Hepatocyte (in vitro differentiated cells): Measurements from ENCODE around the gene MATK. TPM values are rescaled to one million over a fixed set of nuclear protein-coding genes. Genes with fewer than 3 reads are reported as not detected.

Experiments
- DNase-seq: peaks from one replicate; pipeline ENCODE4 v3.0.0-alpha.2; 2016; ENCODE audit warnings: low spot score
- H2AFZ ChIP-seq: fragments of 200-600 bp; sonication (generic); 2 replicates; pipeline ENCODE4 v1.6.0; 2016; ENCODE audit warnings: antibody characterized with exemption, mild to moderate bottlenecking
- H3K27ac ChIP-seq: fragments of 200-600 bp; sonication (generic); 2 replicates; pipeline ENCODE4 v1.5.1; 2016; ENCODE audit warnings: mild to moderate bottlenecking
- H3K27me3 ChIP-seq: fragments of 200-600 bp; sonication (generic); 2 replicates; pipeline ENCODE4 v1.6.1; 2016
- H3K36me3 ChIP-seq: fragments of 200-600 bp; sonication (generic); replicated peaks from 2 replicates; pipeline ENCODE4 v1.5.1; 2016; ENCODE audit warnings: low read depth; ENCODE audit not compliant: insufficient read depth
- H3K4me1 ChIP-seq: fragments of 200-600 bp; sonication (generic); 2 replicates; pipeline ENCODE4 v1.5.1; 2016; ENCODE audit warnings: mild to moderate bottlenecking, moderate library complexity; ENCODE audit not compliant: insufficient read depth
- H3K4me2 ChIP-seq: fragments of 200-600 bp; sonication (generic); 2 replicates; pipeline ENCODE4 v1.6.0; 2016
- H3K4me3 ChIP-seq: fragments of 200-600 bp; sonication (generic); 2 replicates; pipeline ENCODE4 v1.5.1; 2016; ENCODE audit warnings: mild to moderate bottlenecking
- H3K79me2 ChIP-seq: fragments of 200-600 bp; sonication (generic); 2 replicates; pipeline ENCODE4 v1.6.0; 2017; ENCODE audit warnings: mild to moderate bottlenecking
- H3K9me2 ChIP-seq: fragments of 200-600 bp; sonication (generic); replicated peaks from 2 replicates; pipeline ENCODE4 v1.6.0; 2017; ENCODE audit warnings: mild to moderate bottlenecking; ENCODE audit not compliant: insufficient read depth
- H3K9me3 ChIP-seq: fragments of 200-600 bp; sonication (generic); 2 replicates; pipeline ENCODE4 v1.5.1; 2016; ENCODE audit warnings: low read depth, mild to moderate bottlenecking
- H4K20me1 ChIP-seq: fragments of 200-600 bp; sonication (generic); 2 replicates; pipeline ENCODE4 v1.6.0; 2016; ENCODE audit warnings: mild to moderate bottlenecking; ENCODE audit not compliant: insufficient read depth, poor library complexity, severe bottlenecking
- CTCF ChIP-seq: fragments of 200-600 bp; sonication (generic); IDR thresholded peaks from 2 replicates; pipeline ENCODE4 v1.5.1; 2016; ENCODE audit warnings: antibody characterized with exemption, mild to moderate bottlenecking; ENCODE audit not compliant: poor library complexity
- EZH2 ChIP-seq: fragments of 200-600 bp; sonication (generic); IDR thresholded peaks from 2 replicates; pipeline ENCODE4 v1.6.1; 2016; ENCODE audit warnings: antibody characterized with exemption, mild to moderate bottlenecking, borderline replicate concordance
- EZH2phosphoT487 ChIP-seq: fragments of 200-600 bp; sonication (generic); IDR thresholded peaks from one replicate; pipeline ENCODE4 v1.6.1; 2018; ENCODE audit warnings: antibody characterized with exemption, mild to moderate bottlenecking, low read depth, moderate library complexity; ENCODE audit not compliant: unreplicated experiment, severe bottlenecking
- WGBS: methylation state at CpG from one replicate; pipeline ENCODE4 v1.1.6; 2016; ENCODE audit warnings: low lambda C conversion rate; ENCODE audit errors: missing lambda C conversion rate; 5-methylcytosine and 5-hydroxymethylcytosine counted together
- polyA plus RNA-seq: library from polyadenylated mRNA; unstranded; fragments of >200 nt; fragmentation: Nextera tagmentation; extraction: Ambion mirVana; gene quantifications from 2 replicates; pipeline ENCODE4 v1.2.1, GENCODE V29; 2016
- total RNA-seq: library from RNA; depleted of rRNA; stranded (reverse); fragments of >200 nt; gene quantifications from 2 replicates; pipeline ENCODE4 v1.2.3, GENCODE V29; 2014

MATK gene
- total and polyA plus RNA-seq, 2 experiments from 2014 or later: 0.50 TPM; not detected in 1

GRCh38 chr19:3821857-3822364, 35.7 kb upstream of the MATK start:
- Histone ChIP-seq H3K9me2 (no peaks in the 10 kb centered on the region), H3K4me1 (no peaks in the 10 kb centered on the region), H3K27me3 (no peaks in the 10 kb centered on the region), H4K20me1 (no peaks in the 10 kb centered on the region), H3K4me2 (no peak overlapping the region), H3K9me3 (no peaks in the 10 kb centered on the region), H3K27ac (no peak overlapping the region), H3K79me2 (no peaks in the 10 kb centered on the region), H3K4me3 (no peak overlapping the region), H2AFZ (no peak overlapping the region), H3K36me3 (no peaks in the 10 kb centered on the region)
- 28% methylated on average over 42 of the region's 43 CpGs for WGBS
- DNase-seq: peak; percentile 51
- TF ChIP-seq EZH2phosphoT487 (no peak), CTCF (peak; percentile 87), EZH2 (no peak)

GRCh38 chr19:3821156-3821555, 35.0 kb upstream of the MATK start:
- Histone ChIP-seq H3K9me2 (no peaks in the 10 kb centered on the region), H3K4me2 (no peak overlapping the region), H3K79me2 (no peaks in the 10 kb centered on the region), H3K4me3 (no peak overlapping the region), H3K36me3 (no peaks in the 10 kb centered on the region), H3K27me3 (no peaks in the 10 kb centered on the region), H3K4me1 (no peaks in the 10 kb centered on the region), H4K20me1 (no peaks in the 10 kb centered on the region), H3K9me3 (no peaks in the 10 kb centered on the region), H3K27ac (no peak overlapping the region), H2AFZ (no peak overlapping the region)
- 91% methylated on average over 17 of the region's 23 CpGs for WGBS
- no peak for DNase-seq
- TF ChIP-seq EZH2 (no peak), EZH2phosphoT487 (no peak), CTCF (no peak)

- Histone ChIP-seq H3K4me1 (no peaks in the 10 kb centered on the region), H4K20me1 (no peaks in the 10 kb centered on the region), H3K36me3 (no peaks in the 10 kb centered on the region), H3K4me3 (no peak overlapping the region), H3K27ac (no peak overlapping the region), H2AFZ (no peak overlapping the region), H3K9me3 (no peaks in the 10 kb centered on the region), H3K4me2 (no peak overlapping the region), H3K9me2 (no peaks in the 10 kb centered on the region), H3K79me2 (no peaks in the 10 kb centered on the region), H3K27me3 (no peaks in the 10 kb centered on the region)
- TF ChIP-seq EZH2 (no peak), EZH2phosphoT487 (no peak), CTCF (no peak)
- WGBS: 92% methylated on average over 19 of the region's 19 CpGs
- DNase-seq: no peak
Measured at GRCh38 chr19:3819989-3820388, 33.8 kb upstream of the MATK start.

- H3K9me3 ChIP-seq: no peaks in the 10 kb centered on the region
- no peaks in the 10 kb centered on the region for H3K36me3 ChIP-seq
- no peak overlapping the region for H3K27ac ChIP-seq
- H3K4me2 ChIP-seq: no peak overlapping the region
- H3K4me1 ChIP-seq: no peaks in the 10 kb centered on the region
- no peak for DNase-seq
- H3K4me3 ChIP-seq: no peak overlapping the region
- TF ChIP-seq EZH2 (no peak), CTCF (no peak), EZH2phosphoT487 (no peak)
- H4K20me1 ChIP-seq: no peaks in the 10 kb centered on the region
- no peaks in the 10 kb centered on the region for H3K9me2 ChIP-seq
- H2AFZ ChIP-seq: no peak overlapping the region
- H3K79me2 ChIP-seq: no peaks in the 10 kb centered on the region
- 89% methylated on average over 23 of the region's 31 CpGs for WGBS
- H3K27me3 ChIP-seq: no peaks in the 10 kb centered on the region
Measured at GRCh38 chr19:3818918-3819317, 32.7 kb upstream of the MATK start.
